H1 (cell line): Measurements from ENCODE around the gene CTTNBP2.

Experiments used
- CHD1 ChIP-seq: IDR thresholded peaks from 2 replicates; pipeline ENCODE4 v1.6.1; 2012; ENCODE audit warnings: low read depth, low read length, improper control_type of control experiment
- POLR2AphosphoS5 ChIP-seq: IDR thresholded peaks from 2 replicates; pipeline ENCODE4 v1.6.1; 2011; ENCODE audit warnings: low read depth, low read length

GRCh38 chr7:117728890-117729624 is 144.2 kb downstream of the CTTNBP2 start:
- TF ChIP-seq POLR2AphosphoS5: no peak
- no peak for TF ChIP-seq CHD1
